ENCODE measurements around the gene CXCL14.

CXCL14 gene

DNA sequence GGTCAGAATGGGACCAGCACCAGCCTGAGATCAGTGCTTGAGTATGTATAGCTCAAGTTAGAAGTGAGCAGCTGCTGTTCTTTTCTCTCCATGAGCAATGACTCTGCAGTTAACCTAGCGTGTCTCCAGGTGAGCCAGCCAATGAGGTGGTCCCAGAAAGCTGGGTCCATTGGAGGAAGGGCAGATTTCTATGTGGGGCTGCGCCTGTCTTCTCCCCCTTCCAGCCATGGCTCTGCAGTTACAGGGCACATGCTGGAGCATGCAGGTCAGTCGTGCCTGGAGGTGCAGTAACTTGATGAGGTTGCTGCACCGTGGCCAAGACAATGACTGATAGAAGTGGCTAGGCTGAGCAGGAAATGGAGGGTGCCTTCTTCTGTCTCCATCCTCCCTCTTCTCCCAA, 29.6 kb upstream of the CXCL14 start:
- no peak for TF ChIP-seq CTCF (IDR thresholded peaks at IDR 0.05)
- H3K27me3 ChIP-seq, result peaks cover 44% of the 10 kb centered on the region
- H3K4me1 ChIP-seq (ENCODE audit: control insufficient read depth in 1 of 2, insufficient read depth in 1 of 2, low read depth in 1 of 2, low read length in 1 of 2), result no peaks in the 10 kb centered on the region
- no peaks in the 10 kb centered on the region for H3K9me3 ChIP-seq
- no peak overlapping the region for H3K4me3 ChIP-seq (ENCODE audit: low read depth in 1 of 2, low read length in 1 of 2)
- no peak overlapping the region for H3K27ac ChIP-seq
- no peaks in the 10 kb centered on the region for H3K36me3 ChIP-seq

DNA sequence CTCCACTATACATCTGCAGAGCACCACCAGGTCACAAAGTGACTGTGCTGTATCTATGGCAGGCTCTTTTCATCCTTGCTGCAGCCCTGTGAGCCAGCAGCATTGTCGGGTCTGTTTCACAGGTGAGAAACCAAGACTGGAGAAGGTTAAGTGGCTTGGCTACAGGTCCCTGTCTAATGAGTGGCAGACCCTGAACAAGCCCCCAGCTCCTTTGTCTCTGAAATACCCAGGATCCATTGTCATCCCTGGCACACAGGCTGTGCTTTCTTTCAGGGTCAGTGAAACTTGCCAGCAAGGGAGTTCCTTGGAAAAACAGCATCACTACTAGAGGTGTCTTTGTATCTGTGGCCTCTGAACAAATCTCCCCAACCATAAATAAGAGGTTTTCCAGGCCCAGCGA, 27.6 kb upstream of the CXCL14 start:
- no peaks in the 10 kb centered on the region for H3K36me3 ChIP-seq
- no peaks in the 10 kb centered on the region for H3K9me3 ChIP-seq
- H3K27ac ChIP-seq, result no peak overlapping the region
- peaks cover 32% of the 10 kb centered on the region for H3K27me3 ChIP-seq
- H3K4me3 ChIP-seq (ENCODE audit: low read depth in 1 of 2, low read length in 1 of 2), result no peak overlapping the region
- no peaks in the 10 kb centered on the region for H3K4me1 ChIP-seq (ENCODE audit: control insufficient read depth in 1 of 2, insufficient read depth in 1 of 2, low read depth in 1 of 2, low read length in 1 of 2)
- no peak for TF ChIP-seq CTCF (IDR thresholded peaks at IDR 0.05)

DNA sequence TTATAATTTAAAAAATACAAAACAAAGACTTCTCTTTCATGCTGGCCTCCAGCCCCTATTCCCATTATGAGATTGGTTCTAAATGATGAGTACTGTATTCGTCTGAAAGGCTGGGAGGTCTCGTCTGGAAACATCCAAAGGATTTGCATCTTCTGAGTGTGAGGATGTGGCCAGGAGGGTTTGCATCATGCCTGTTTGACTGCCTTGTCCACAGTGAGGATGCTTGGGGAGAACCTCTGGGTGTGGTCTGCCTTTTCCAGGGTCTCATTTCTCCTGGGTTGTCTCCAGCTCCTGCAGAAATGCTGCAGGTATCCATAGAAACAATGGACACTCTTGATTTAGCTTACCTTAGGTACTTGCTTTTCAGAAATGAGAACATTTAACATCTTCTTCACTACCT, 26.4 kb upstream of the CXCL14 start:
- TF ChIP-seq CTCF (IDR thresholded peaks at IDR 0.05), result no peak
- Histone ChIP-seq H3K4me3 (ENCODE audit: low read depth in 1 of 2, low read length in 1 of 2) (no peak overlapping the region), H3K9me3 (no peaks in the 10 kb centered on the region)

GRCh38 chr5:135604056-135604455, 25.3 kb upstream of the CXCL14 start:
- TF ChIP-seq CTCF (IDR thresholded peaks at IDR 0.05), result no peak
- no peak overlapping the region for H3K27ac ChIP-seq
- H3K27me3 ChIP-seq, result peaks cover 14% of the 10 kb centered on the region
- H3K4me1 ChIP-seq (ENCODE audit: control insufficient read depth in 1 of 2, insufficient read depth in 1 of 2, low read depth in 1 of 2, low read length in 1 of 2), result no peaks in the 10 kb centered on the region
- H3K4me3 ChIP-seq (ENCODE audit: low read depth in 1 of 2, low read length in 1 of 2), result no peak overlapping the region
- no peaks in the 10 kb centered on the region for H3K36me3 ChIP-seq
- no peaks in the 10 kb centered on the region for H3K9me3 ChIP-seq

More for the DNA sequence above, 26.4 kb upstream of the CXCL14 start:
- no peaks in the 10 kb centered on the region for H3K36me3 ChIP-seq
- peaks cover 22% of the 10 kb centered on the region for H3K27me3 ChIP-seq
- no peaks in the 10 kb centered on the region for H3K4me1 ChIP-seq (ENCODE audit: control insufficient read depth in 1 of 2, insufficient read depth in 1 of 2, low read depth in 1 of 2, low read length in 1 of 2)
- no peak overlapping the region for H3K27ac ChIP-seq

GRCh38 chr5:135602882-135603721, 24.3 kb upstream of the CXCL14 start:
- no peaks in the 10 kb centered on the region for H3K4me1 ChIP-seq (ENCODE audit: control insufficient read depth in 1 of 2, insufficient read depth in 1 of 2, low read depth in 1 of 2, low read length in 1 of 2)
- no peaks in the 10 kb centered on the region for H3K36me3 ChIP-seq
- H3K27me3 ChIP-seq, result peaks cover 5% of the 10 kb centered on the region
- H3K27ac ChIP-seq, result no peak overlapping the region
- H3K9me3 ChIP-seq, result no peaks in the 10 kb centered on the region
- H3K4me3 ChIP-seq (ENCODE audit: low read depth in 1 of 2, low read length in 1 of 2), result no peak overlapping the region
- TF ChIP-seq CTCF (IDR thresholded peaks at IDR 0.05), result no peak

Data from neutrophil (primary cell).